ENCODE results near the gene PODN.

DNA sequence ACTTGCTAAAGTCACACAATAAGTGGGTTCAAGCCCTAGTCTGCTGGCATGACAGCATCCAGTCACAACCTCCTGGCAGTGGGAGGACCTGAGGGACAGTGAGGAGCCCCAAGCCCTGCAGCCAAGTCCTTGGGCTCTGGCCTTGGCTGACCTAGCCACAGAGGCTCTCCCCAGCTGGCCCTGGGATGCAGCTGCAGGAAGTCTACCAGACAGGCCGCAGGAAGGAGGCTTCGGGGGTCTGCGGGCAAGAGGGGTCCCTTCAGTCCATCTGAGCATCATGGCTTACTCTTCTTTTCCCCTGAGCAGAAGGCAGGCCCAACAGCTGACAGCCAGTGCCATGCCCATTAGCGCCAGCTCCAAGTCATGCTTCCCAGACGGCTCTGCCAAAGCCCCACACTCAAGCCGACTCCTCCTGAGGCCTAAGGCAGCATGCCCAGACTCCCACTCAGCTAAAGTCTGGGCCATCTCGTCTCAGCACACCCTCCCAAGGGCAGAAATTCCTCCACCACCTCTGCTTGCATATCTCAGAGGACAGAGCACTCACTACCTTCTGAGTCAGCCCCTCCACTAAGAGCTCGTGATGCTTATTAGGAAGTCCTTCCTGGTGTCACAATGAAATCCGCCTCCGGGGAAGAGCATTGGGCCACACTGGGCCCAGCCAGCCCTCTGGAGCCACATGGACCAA, 60.3 kb downstream of the PODN start:
- TF ChIP-seq CTCF (IDR thresholded peaks at IDR 0.05; ENCODE audit: extremely low read depth in 1 of 2, insufficient read depth in 1 of 2, low read depth in 1 of 2, low read length in 2 of 2) (no peak), POLR2AphosphoS5 (IDR thresholded peaks at IDR 0.05; ENCODE audit: insufficient read depth, low read depth, low read length) (no peak), JUN (IDR thresholded peaks at IDR 0.05; ENCODE audit: borderline replicate concordance, insufficient read depth, insufficient read length, low read depth) (no peak), MYC (IDR thresholded peaks at IDR 0.05; ENCODE audit: low read depth, low read length) (no peak), EZH2 (IDR thresholded peaks at IDR 0.05; ENCODE audit: borderline replicate concordance, low read depth, low read length, severe bottlenecking) (no peak)
- TF ChIP-seq, protein P1, sequence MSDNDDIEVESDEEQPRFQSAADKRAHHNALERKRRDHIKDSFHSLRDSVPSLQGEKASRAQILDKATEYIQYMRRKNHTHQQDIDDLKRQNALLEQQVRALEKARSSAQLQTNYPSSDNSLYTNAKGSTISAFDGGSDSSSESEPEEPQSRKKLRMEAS (IDR thresholded peaks at IDR 0.05; ENCODE audit: insufficient read depth, insufficient read length) = no peak
